Naive thymus-derived CD8-positive, alpha-beta T cell (primary cell): ENCODE data around the gene TUBE1. TPM values are rescaled to one million over a fixed set of nuclear protein-coding genes. Genes with fewer than 3 reads are reported as not detected.

Source experiments
- polyA plus RNA-seq, 3 donors: library from polyadenylated mRNA; unstranded; fragments of 300-500 nt; fragmentation: Illumina TruSeq; gene quantifications; one replicate each; pipeline ENCODE4 v1.2.3, GENCODE V29; 2021
- total RNA-seq, 8 experiments: library from RNA in 2 of 8; stranded (reverse) in 2 of 8; gene quantifications; one replicate each; pipeline ENCODE4 v1.2.3 and lab custom pipeline; 2021 to 2026

The TUBE1 gene
- total and polyA plus RNA-seq, 5 experiments from 2014 or later = 10.1 to 43.0 (median 12.1) TPM

Other genes starting within 250 kb of the TUBE1 start
- 100 to 1,000 TPM; 521 to 531 TPM for gene FYN, start 214.0 kb downstream of the TUBE1 start, total RNA-seq
- gene FYN, start 214.0 kb downstream of the TUBE1 start, polyA plus RNA-seq = 100 to 1,000 TPM; 159 to 317 (median 317) TPM
- gene CCN6, start 33.4 kb downstream of the TUBE1 start, total RNA-seq = not detected
- under 1 TPM; 0.08 to 0.21 (median 0.09) TPM for gene CCN6, start 33.4 kb downstream of the TUBE1 start, polyA plus RNA-seq
- 1 to 10 TPM; 5.5 to 6.1 TPM for gene FAM229B, start 109 bp upstream of the TUBE1 start, total RNA-seq
- 10 to 100 TPM; 12.3 to 18.4 (median 15.4) TPM for gene FAM229B, start 109 bp upstream of the TUBE1 start, polyA plus RNA-seq
- gene LAMA4, start 167.1 kb upstream of the TUBE1 start, total RNA-seq = not detected
- gene LAMA4, start 167.1 kb upstream of the TUBE1 start, polyA plus RNA-seq = not detected